ENCODE data around the gene ASCL2.
"Not testable (repeated sequence)": the region's sequence is repeated elsewhere in the genome, so short reads cannot be mapped to it uniquely, and the experiment has no call there.

The ASCL2 gene

DNA sequence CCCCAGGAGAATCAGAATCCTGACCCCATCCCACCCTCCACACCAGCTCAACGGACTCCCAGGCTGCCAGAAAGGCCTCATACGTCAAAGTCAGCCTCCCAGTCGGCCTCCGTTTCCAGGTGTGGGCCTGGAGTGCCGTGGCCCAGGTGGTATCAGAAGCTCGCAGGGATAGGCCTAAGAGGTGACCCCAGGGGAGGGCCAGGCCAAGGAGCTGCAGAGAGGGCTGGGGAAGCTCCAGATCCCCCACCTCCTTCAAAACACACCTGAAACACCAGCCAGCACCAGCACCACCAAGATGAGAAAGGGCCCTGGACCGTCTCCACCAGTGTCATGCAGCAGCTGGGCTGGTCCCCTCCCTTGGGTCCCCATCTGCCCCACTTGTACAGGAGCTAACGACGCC lies 20.3 kb downstream of the ASCL2 start:
- Histone ChIP-seq H3K4me1 (ENCODE audit: control insufficient read depth in 5 of 5, insufficient read depth in 5 of 5, low read length in 5 of 5) (no peaks in the 10 kb centered on the region), H3K9me3 (ENCODE audit: control insufficient read depth in 5 of 5, low read length in 5 of 5) (peaks cover 0 to 3% (median 0%) of the 10 kb centered on the region in 5 donors), H3K27me3 (ENCODE audit: control insufficient read depth in 5 of 5, insufficient read depth in 4 of 5, low read length in 5 of 5) (peaks cover 0 to 5% (median 0%) of the 10 kb centered on the region in 5 donors), H3K27ac (ENCODE audit: low read depth, low read length) (no peak overlapping the region), H3K36me3 (ENCODE audit: control insufficient read depth in 5 of 5, insufficient read depth in 5 of 5, low read length in 5 of 5) (no peaks in the 10 kb centered on the region), H3K9ac (ENCODE audit: low read length in 5 of 5) (no peak overlapping the region), H3K4me3 (ENCODE audit: low read depth in 1 of 5, low read length in 5 of 5) (no peak overlapping the region)

DNA sequence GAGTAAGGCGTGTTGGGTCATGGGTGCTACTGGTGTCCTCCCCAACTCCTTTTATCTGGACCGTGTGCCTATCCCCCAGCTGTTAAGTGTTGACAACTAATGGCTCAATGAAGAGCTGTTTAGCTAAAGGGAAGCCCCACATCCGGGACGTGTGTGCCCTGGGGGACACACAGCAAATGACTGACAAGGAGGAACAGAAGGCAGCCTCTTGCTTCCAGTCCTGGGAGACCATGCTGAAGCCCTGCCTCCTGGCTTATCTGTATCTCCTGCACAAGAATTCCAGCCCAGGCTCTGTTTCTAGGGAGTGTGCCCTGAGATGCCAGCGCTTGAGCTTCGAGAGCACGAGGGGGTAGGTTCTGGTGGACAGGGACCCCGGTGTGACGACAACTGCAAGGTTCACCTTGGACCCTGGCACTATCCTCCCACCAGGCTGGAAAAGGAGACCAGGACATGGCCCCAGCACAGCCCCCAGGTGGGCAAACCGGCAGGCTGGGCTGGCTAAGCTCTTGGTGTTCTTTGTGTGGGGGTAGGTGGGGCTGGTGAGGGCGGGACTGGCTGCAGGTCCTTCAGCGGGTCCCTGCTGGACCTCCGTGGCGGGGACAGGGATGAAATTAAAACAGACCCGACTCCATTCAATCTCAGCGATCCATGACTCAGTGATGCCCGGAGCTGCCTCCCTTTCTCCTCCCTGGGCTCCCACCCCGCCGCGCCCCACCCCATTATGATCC lies 21.0 kb downstream of the ASCL2 start:
- Histone ChIP-seq H3K4me3 (ENCODE audit: low read depth in 1 of 5, low read length in 5 of 5) (no peak overlapping the region), H3K27ac (ENCODE audit: low read depth, low read length) (no peak overlapping the region), H3K9me3 (ENCODE audit: control insufficient read depth in 5 of 5, low read length in 5 of 5) (peaks cover 0 to 3% (median 0%) of the 10 kb centered on the region in 5 donors), H3K36me3 (ENCODE audit: control insufficient read depth in 5 of 5, insufficient read depth in 5 of 5, low read length in 5 of 5) (no peaks in the 10 kb centered on the region), H3K4me1 (ENCODE audit: control insufficient read depth in 5 of 5, insufficient read depth in 5 of 5, low read length in 5 of 5) (no peaks in the 10 kb centered on the region), H3K27me3 (ENCODE audit: control insufficient read depth in 5 of 5, insufficient read depth in 4 of 5, low read length in 5 of 5) (peaks cover 0 to 5% (median 0%) of the 10 kb centered on the region in 5 donors), H3K9ac (ENCODE audit: low read length in 5 of 5) (no peak overlapping the region)

DNA sequence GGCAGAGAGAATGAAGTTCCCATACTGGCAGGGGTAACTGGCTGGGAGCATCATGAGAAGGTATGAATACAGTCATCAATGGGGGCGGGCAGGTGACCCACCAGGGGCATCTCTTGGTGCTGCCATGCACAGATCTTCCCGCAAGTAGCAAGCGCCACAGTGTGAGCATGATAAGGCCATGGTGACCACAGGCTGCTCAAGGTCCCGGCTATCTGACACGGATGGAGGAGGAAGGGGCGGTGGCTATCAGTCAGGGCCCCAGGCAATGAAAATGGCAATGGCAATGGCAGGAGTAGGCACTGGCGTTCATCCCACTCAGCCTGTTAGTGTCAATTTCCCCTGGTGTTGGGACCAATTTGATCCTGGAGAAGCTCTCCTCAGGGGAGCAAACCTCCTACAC lies 21.6 kb downstream of the ASCL2 start:
- Histone ChIP-seq H3K4me1 (ENCODE audit: control insufficient read depth in 5 of 5, insufficient read depth in 5 of 5, low read length in 5 of 5) (no peaks in the 10 kb centered on the region), H3K27me3 (ENCODE audit: control insufficient read depth in 5 of 5, insufficient read depth in 4 of 5, low read length in 5 of 5) (peaks cover 0 to 5% (median 0%) of the 10 kb centered on the region in 5 donors), H3K9ac (ENCODE audit: low read length in 5 of 5) (no peak overlapping the region), H3K27ac (ENCODE audit: low read depth, low read length) (no peak overlapping the region), H3K9me3 (ENCODE audit: control insufficient read depth in 5 of 5, low read length in 5 of 5) (no peaks in the 10 kb centered on the region), H3K36me3 (ENCODE audit: control insufficient read depth in 5 of 5, insufficient read depth in 5 of 5, low read length in 5 of 5) (no peaks in the 10 kb centered on the region), H3K4me3 (ENCODE audit: low read depth in 1 of 5, low read length in 5 of 5) (no peak overlapping the region)

DNA sequence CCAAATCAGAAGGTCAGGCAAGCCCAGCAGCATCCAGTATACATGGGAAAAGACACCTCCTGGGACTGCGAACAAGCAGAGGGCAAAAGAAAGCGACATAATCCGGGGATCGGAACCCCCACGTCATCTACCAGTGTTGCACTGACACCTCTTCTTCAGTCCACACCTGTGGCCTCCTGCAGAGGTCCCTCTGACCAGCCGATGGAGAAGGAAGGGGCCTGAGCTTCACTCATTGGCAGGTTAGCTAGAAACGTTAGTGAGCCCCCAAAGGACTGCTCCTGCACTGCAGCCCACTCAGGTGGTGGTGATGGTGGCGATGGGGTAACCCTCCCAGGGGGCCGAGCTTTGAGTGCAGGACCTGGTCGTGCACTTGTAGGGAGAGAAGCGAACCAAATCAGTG lies 22.1 kb downstream of the ASCL2 start:
- Histone ChIP-seq H3K27me3 (ENCODE audit: control insufficient read depth in 5 of 5, insufficient read depth in 4 of 5, low read length in 5 of 5) (peaks cover 0 to 5% (median 0%) of the 10 kb centered on the region in 5 donors), H3K4me3 (ENCODE audit: low read depth in 1 of 5, low read length in 5 of 5) (no peak overlapping the region), H3K4me1 (ENCODE audit: control insufficient read depth in 5 of 5, insufficient read depth in 5 of 5, low read length in 5 of 5) (no peaks in the 10 kb centered on the region), H3K27ac (ENCODE audit: low read depth, low read length) (no peak overlapping the region), H3K9me3 (ENCODE audit: control insufficient read depth in 5 of 5, low read length in 5 of 5) (no peaks in the 10 kb centered on the region), H3K9ac (ENCODE audit: low read length in 5 of 5) (no peak overlapping the region), H3K36me3 (ENCODE audit: control insufficient read depth in 5 of 5, insufficient read depth in 5 of 5, low read length in 5 of 5) (no peaks in the 10 kb centered on the region)

DNA sequence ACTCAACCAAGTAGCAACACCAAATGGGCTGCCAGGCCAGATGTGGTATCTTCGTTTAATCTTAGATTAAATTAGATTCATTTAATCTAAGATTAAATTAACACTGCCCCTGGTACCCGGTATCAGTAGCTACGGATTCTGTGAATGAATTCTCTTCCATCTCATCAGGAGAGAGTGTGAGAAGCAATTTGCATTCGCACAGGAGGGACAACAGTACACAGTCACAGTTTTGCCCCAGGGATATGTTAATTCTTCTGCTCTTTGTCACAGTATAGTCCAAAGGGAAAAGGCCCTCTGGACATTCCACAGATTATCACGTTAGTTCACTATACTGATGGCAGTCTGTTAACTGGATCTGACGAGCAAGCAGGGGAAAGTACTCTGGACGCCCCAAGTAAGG lies 22.9 kb downstream of the ASCL2 start:
- H3K27ac ChIP-seq (ENCODE audit: low read depth, low read length): no peak overlapping the region
- no peak overlapping the region for H3K4me3 ChIP-seq (ENCODE audit: low read depth in 1 of 5, low read length in 5 of 5)
- H3K9me3 ChIP-seq (ENCODE audit: control insufficient read depth in 5 of 5, low read length in 5 of 5): peaks cover 0 to 6% (median 3%) of the 10 kb centered on the region in 5 donors
- H3K27me3 ChIP-seq (ENCODE audit: control insufficient read depth in 5 of 5, insufficient read depth in 4 of 5, low read length in 5 of 5): peaks cover 0 to 5% (median 0%) of the 10 kb centered on the region in 5 donors
- H3K9ac ChIP-seq (ENCODE audit: low read length in 5 of 5): no peak overlapping the region
- no peaks in the 10 kb centered on the region for H3K4me1 ChIP-seq (ENCODE audit: control insufficient read depth in 5 of 5, insufficient read depth in 5 of 5, low read length in 5 of 5)
- H3K36me3 ChIP-seq (ENCODE audit: control insufficient read depth in 5 of 5, insufficient read depth in 5 of 5, low read length in 5 of 5): no peaks in the 10 kb centered on the region

DNA sequence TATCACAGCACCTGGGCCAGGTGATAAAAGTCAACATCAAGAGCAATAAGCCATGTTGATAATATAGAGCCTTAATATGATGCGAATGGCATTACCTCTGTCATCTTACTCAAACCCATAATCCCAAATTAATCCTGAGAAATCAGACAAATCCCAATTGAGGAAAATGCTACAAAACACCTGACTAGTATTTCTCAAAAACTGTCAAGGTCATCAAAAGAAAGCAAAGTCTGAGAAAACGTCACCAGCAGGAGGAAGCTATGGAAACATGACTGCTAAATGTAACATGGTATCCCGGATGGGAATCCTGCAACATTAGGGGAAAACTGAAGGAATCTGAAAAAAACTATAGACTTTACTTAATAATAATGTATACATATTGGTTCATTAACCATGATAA lies 29.6 kb downstream of the ASCL2 start:
- H3K9ac ChIP-seq (ENCODE audit: low read length in 5 of 5): no peak overlapping the region
- H3K9me3 ChIP-seq (ENCODE audit: control insufficient read depth in 5 of 5, low read length in 5 of 5): peaks cover 0 to 18% (median 6%) of the 10 kb centered on the region in 5 donors
- peaks cover 0 to 3% (median 0%) of the 10 kb centered on the region in 5 donors for H3K4me1 ChIP-seq (ENCODE audit: control insufficient read depth in 5 of 5, insufficient read depth in 5 of 5, low read length in 5 of 5)
- H3K27me3 ChIP-seq (ENCODE audit: control insufficient read depth in 5 of 5, insufficient read depth in 4 of 5, low read length in 5 of 5): peaks cover 0 to 4% (median 0%) of the 10 kb centered on the region in 5 donors
- no peak overlapping the region for H3K27ac ChIP-seq (ENCODE audit: low read depth, low read length)
- no peak overlapping the region for H3K4me3 ChIP-seq (ENCODE audit: low read depth in 1 of 5, low read length in 5 of 5)
- no peaks in the 10 kb centered on the region for H3K36me3 ChIP-seq (ENCODE audit: control insufficient read depth in 5 of 5, insufficient read depth in 5 of 5, low read length in 5 of 5)

DNA sequence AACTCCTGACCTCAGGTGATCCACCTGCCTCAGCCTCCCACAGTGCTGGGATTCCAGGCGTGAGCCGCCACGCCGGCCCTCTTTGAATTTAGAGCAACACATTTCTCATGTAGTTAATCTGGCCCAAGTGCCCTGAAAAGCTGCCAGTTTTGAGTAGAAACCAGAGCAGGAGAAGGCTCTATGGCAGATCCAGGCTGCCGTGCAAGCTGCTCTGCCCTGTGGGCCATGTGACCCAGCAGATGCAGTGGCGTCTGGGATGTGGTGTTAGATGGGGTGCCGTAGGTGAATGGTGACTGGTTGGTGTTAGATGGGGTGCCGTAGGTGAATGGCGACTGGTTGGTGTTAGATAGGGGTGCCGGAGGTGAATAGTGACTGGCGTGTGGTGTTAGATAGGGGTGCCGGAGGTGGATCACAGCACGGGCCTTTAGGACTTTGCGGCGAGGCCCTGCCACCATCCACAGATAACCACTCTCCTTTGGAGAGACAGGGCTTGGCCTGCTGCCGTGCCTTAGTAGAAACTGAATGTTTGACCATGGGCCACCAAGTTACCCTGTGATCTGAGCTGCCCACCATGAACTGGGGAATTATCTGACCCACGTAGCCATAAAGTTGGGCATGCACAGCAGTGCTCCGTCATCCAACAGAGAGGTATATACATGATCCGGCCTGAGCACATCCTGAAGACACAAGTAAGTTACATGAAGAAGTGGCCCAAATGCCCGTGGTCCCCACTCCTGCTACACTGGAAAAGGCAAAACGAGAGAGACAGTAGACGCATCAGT lies 32.7 kb downstream of the ASCL2 start:
- Histone ChIP-seq H3K36me3 (ENCODE audit: control insufficient read depth in 5 of 5, insufficient read depth in 5 of 5, low read length in 5 of 5) (no peaks in the 10 kb centered on the region), H3K4me1 (ENCODE audit: control insufficient read depth in 5 of 5, insufficient read depth in 5 of 5, low read length in 5 of 5) (peaks cover 0 to 15% (median 0%) of the 10 kb centered on the region in 5 donors)

DNA sequence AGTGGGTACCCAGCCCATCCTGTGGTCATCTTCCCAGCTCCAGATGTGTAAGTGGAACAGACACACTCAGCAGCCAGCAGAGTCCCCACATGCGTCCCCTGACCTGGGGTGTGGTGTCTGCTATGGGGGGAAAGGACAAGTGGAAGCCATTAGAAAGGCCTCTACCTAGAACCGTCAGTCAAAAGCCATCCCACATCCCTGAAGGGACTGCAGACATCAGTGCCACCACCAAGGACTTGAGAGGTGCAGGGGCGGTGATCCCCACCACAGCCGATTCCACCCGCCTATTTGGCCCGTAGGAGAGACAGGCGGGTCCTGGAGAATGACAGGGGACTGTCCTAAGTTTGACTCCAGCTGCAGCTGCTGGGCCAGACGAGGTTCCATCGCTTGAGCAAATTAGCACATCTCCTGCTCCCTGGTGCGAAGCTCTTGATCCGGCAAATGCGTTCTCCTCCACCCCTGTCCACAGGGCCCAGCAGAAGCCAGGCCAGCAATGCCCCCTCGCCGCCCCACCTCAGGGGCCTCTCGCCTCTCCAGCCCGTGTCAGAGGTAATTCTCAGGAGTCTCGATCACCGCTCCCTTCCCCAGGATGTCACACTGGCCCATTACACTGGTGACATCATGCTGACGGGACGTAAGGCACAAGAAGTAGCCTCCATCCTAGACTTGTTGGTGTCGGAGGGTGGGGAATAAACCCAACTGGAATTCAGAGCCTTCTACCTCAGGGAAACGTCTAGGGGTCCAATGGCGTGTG lies 33.8 kb downstream of the ASCL2 start:
- H3K36me3 ChIP-seq (ENCODE audit: control insufficient read depth in 5 of 5, insufficient read depth in 5 of 5, low read length in 5 of 5); H3K27ac ChIP-seq (ENCODE audit: low read depth, low read length); H3K4me3 ChIP-seq (ENCODE audit: low read depth in 1 of 5, low read length in 5 of 5); H3K27me3 ChIP-seq (ENCODE audit: control insufficient read depth in 5 of 5, insufficient read depth in 4 of 5, low read length in 5 of 5); H3K9ac ChIP-seq (ENCODE audit: low read length in 5 of 5): not testable (repeated sequence)
- Histone ChIP-seq H3K4me1 (ENCODE audit: control insufficient read depth in 5 of 5, insufficient read depth in 5 of 5, low read length in 5 of 5) (peaks cover 0 to 15% (median 0%) of the 10 kb centered on the region in 5 donors), H3K9me3 (ENCODE audit: control insufficient read depth in 5 of 5, low read length in 5 of 5) (peaks cover 0 to 10% (median 3%) of the 10 kb centered on the region in 5 donors)

More for the DNA sequence above, 32.7 kb downstream of the ASCL2 start:
- Histone ChIP-seq H3K27ac (ENCODE audit: low read depth, low read length) (no peak overlapping the region), H3K27me3 (ENCODE audit: control insufficient read depth in 5 of 5, insufficient read depth in 4 of 5, low read length in 5 of 5) (peaks cover 0 to 8% (median 0%) of the 10 kb centered on the region in 5 donors), H3K9me3 (ENCODE audit: control insufficient read depth in 5 of 5, low read length in 5 of 5) (peaks cover 0 to 14% (median 3%) of the 10 kb centered on the region in 5 donors), H3K9ac (ENCODE audit: low read length in 5 of 5) (no peak overlapping the region), H3K4me3 (ENCODE audit: low read depth in 1 of 5, low read length in 5 of 5) (no peak overlapping the region)

DNA sequence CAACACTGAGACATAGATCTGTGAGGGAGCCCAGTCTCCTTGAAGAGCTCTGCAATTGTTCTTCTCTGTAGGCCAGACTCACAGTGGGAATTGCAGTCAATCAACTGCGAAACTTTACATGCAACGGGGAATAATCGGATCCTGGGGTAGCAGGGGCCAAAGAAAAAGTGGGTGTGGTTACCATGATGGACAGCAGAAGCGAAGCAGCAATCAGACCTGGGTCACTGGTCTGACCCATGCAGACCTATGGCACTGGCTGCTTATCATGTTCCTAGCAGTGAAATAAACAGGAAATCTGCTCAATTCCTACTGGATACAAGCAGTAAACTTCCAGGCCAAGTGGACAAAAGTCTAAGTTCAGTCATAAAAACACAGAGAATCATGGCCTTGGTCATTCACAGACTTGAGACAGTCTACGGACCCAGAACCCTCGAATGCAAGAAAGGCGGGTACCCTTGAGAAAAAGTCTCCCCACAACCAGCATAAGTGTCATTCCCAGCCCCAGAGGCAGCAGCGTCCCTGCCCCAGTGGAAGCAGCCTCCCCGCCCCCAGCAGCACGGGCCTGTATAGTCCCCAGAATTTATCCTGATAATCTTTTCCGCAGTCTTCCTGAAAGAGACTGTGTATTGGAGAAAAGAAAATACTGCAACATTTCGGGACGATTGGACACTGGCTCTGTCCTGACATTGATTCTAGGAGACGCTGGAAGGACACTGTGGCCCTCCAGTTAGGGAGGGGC lies 34.6 kb downstream of the ASCL2 start:
- Histone ChIP-seq H3K27ac (ENCODE audit: low read depth, low read length) (no peak overlapping the region), H3K9me3 (ENCODE audit: control insufficient read depth in 5 of 5, low read length in 5 of 5) (peaks cover 0 to 7% (median under 1%) of the 10 kb centered on the region in 5 donors), H3K9ac (ENCODE audit: low read length in 5 of 5) (no peak overlapping the region), H3K36me3 (ENCODE audit: control insufficient read depth in 5 of 5, insufficient read depth in 5 of 5, low read length in 5 of 5) (no peaks in the 10 kb centered on the region), H3K4me3 (ENCODE audit: low read depth in 1 of 5, low read length in 5 of 5) (no peak overlapping the region), H3K4me1 (ENCODE audit: control insufficient read depth in 5 of 5, insufficient read depth in 5 of 5, low read length in 5 of 5) (peaks cover 0 to 15% (median 0%) of the 10 kb centered on the region in 5 donors), H3K27me3 (ENCODE audit: control insufficient read depth in 5 of 5, insufficient read depth in 4 of 5, low read length in 5 of 5) (peaks cover 0 to 8% (median 0%) of the 10 kb centered on the region in 5 donors)

All from subcutaneous abdominal adipose tissue (tissue), 5 donors.